Cerebellar cortex (tissue), 1 donor: Measurements from ENCODE around the gene STKLD1.
"Not testable (repeated sequence)": the region's sequence is repeated elsewhere in the genome, so short reads cannot be mapped to it uniquely, and the experiment has no call there.

Experiments used
- DNase-seq: peaks from one replicate; pipeline ENCODE4 v3.0.0-alpha.2; 2015; ENCODE audit warnings: low spot score

Gene STKLD1

GRCh38 chr9:133375724-133376654 lies at the start of gene STKLD1, which contains the start of gene SURF4:
Gene STKLD1, plus strand, starts transcription at chr9:133376366. Its CDS starts 108 bp downstream, at chr9:133376474.
Gene SURF4, minus strand, starts transcription at chr9:133376060. Its CDS starts 91 bp downstream, at chr9:133375969.
- peak; percentile 94 for DNase-seq

GRCh38 chr9:133327021-133327420 lies 49.1 kb upstream of the STKLD1 start:
- not testable (repeated sequence) for DNase-seq

- no peak for DNase-seq
These were observed 48.2 kb upstream of the STKLD1 start for GRCh38 chr9:133327834-133328484.

GRCh38 chr9:133329306-133330156 lies 46.6 kb upstream of the STKLD1 start:
- peak; percentile 48 for DNase-seq

- DNase-seq: no peak
These were observed 44.9 kb upstream of the STKLD1 start for GRCh38 chr9:133331221-133331620.

- DNase-seq: no peak
These were observed 44.4 kb upstream of the STKLD1 start for GRCh38 chr9:133331641-133332380.

GRCh38 chr9:133332381-133332730 lies 43.8 kb upstream of the STKLD1 start:
- DNase-seq: no peak

GRCh38 chr9:133333011-133333410 lies 43.2 kb upstream of the STKLD1 start:
- DNase-seq: no peak

- no peak for DNase-seq
These were observed 42.6 kb upstream of the STKLD1 start for GRCh38 chr9:133333566-133333965.

- no peak for DNase-seq
These were observed 42.0 kb upstream of the STKLD1 start for GRCh38 chr9:133334161-133334560.

- DNase-seq: not testable (repeated sequence)
These were observed 41.3 kb upstream of the STKLD1 start for GRCh38 chr9:133334888-133335287.

- peak; percentile 89 for DNase-seq
These were observed 40.0 kb upstream of the STKLD1 start, which contains the start of gene SURF6 for GRCh38 chr9:133335924-133336811. Gene SURF6, minus strand, starts transcription at chr9:133336188. Its CDS starts 56 bp downstream, at chr9:133336132.

- DNase-seq: no peak
These were observed 36.5 kb upstream of the STKLD1 start for GRCh38 chr9:133339641-133340040.

GRCh38 chr9:133340256-133340655 lies 35.9 kb upstream of the STKLD1 start:
- DNase-seq: no peak

- DNase-seq: no peak
These were observed 35.2 kb upstream of the STKLD1 start for GRCh38 chr9:133340916-133341315.

GRCh38 chr9:133341369-133342068 lies 34.6 kb upstream of the STKLD1 start:
- no peak for DNase-seq

- DNase-seq: no peak
These were observed 34.1 kb upstream of the STKLD1 start for GRCh38 chr9:133342069-133342406.

- DNase-seq: no peak
These were observed 33.6 kb upstream of the STKLD1 start for GRCh38 chr9:133342570-133342969.

- DNase-seq: no peak
These were observed 32.1 kb upstream of the STKLD1 start for GRCh38 chr9:133344071-133344470.

- no peak for DNase-seq
These were observed 31.2 kb upstream of the STKLD1 start for GRCh38 chr9:133344979-133345378.
